Measurements from ENCODE around the gene LMO1.

GRCh38 chr11:8292351-8292750 lies 28.7 kb upstream of the LMO1 start:
- TF ChIP-seq POLR2A (IDR thresholded peaks at IDR 0.05) (no peak), CTCF (IDR thresholded peaks at IDR 0.05) (no peak)

Data from suprapubic skin (tissue), 3 donors.